ENCODE data around the gene LRRFIP1. TPM values are rescaled to one million over a fixed set of nuclear protein-coding genes. Genes with fewer than 3 reads are reported as not detected.

The LRRFIP1 gene
- total and polyA plus RNA-seq, 2 of the 13 experiments (the other 11 are each of a cell fraction or from before 2014, with no cell fraction given), result 15.9 to 40.5 TPM

DNA sequence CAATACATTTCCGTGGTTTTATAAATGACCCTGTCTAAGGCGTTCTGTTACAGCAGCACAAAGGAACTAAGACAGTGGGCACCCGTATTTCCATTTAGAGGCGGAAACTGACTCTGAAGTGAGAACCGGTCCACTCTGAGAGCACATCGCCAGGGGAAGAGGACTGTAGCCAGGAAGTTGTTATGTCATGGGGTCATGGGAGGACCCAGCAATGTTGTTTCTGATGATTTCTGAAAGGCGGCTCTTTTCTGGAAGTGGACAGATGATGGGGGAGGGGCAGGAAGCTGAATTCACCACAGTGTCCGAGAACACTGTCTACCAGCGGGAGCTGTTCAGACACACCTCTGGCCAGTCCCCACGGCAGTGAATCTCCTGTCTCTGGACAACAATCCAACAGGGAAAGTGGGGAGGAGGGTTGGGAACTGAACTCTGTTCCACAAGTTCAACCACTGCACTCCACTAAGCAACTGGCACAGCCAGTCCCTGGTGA lies 2.1 kb upstream of the LRRFIP1 start (continued):
- TF ChIP-seq, protein P1, sequence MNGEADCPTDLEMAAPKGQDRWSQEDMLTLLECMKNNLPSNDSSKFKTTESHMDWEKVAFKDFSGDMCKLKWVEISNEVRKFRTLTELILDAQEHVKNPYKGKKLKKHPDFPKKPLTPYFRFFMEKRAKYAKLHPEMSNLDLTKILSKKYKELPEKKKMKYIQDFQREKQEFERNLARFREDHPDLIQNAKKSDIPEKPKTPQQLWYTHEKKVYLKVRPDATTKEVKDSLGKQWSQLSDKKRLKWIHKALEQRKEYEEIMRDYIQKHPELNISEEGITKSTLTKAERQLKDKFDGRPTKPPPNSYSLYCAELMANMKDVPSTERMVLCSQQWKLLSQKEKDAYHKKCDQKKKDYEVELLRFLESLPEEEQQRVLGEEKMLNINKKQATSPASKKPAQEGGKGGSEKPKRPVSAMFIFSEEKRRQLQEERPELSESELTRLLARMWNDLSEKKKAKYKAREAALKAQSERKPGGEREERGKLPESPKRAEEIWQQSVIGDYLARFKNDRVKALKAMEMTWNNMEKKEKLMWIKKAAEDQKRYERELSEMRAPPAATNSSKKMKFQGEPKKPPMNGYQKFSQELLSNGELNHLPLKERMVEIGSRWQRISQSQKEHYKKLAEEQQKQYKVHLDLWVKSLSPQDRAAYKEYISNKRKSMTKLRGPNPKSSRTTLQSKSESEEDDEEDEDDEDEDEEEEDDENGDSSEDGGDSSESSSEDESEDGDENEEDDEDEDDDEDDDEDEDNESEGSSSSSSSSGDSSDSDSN (CRISPR knock-in tag; IDR thresholded peaks at IDR 0.05), result no peak
- no peak for TF ChIP-seq CHD4 (IDR thresholded peaks at IDR 0.05; ENCODE audit: borderline replicate concordance, low read length)
- TF ChIP-seq HIVEP1 (CRISPR knock-in tag; IDR thresholded peaks at IDR 0.05), result no peak
- no peak for TF ChIP-seq AFF4 (CRISPR knock-in tag; IDR thresholded peaks at IDR 0.05)
- TF ChIP-seq, protein P2, sequence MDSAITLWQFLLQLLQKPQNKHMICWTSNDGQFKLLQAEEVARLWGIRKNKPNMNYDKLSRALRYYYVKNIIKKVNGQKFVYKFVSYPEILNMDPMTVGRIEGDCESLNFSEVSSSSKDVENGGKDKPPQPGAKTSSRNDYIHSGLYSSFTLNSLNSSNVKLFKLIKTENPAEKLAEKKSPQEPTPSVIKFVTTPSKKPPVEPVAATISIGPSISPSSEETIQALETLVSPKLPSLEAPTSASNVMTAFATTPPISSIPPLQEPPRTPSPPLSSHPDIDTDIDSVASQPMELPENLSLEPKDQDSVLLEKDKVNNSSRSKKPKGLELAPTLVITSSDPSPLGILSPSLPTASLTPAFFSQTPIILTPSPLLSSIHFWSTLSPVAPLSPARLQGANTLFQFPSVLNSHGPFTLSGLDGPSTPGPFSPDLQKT (CRISPR knock-in tag; IDR thresholded peaks at IDR 0.05; ENCODE audit: borderline replicate concordance), result no peak
- no peak for TF ChIP-seq ZNF496 (CRISPR knock-in tag; IDR thresholded peaks at IDR 0.05; ENCODE audit: insufficient replicate concordance)
- peak; percentile 82 for TF ChIP-seq BCL6 (CRISPR knock-in tag; IDR thresholded peaks at IDR 0.05)
- no peak for TF ChIP-seq ATM (IDR thresholded peaks at IDR 0.05; ENCODE audit: borderline replicate concordance)
- no peak for TF ChIP-seq KAT2B (IDR thresholded peaks at IDR 0.05; ENCODE audit: borderline replicate concordance, low read depth, low read length)
- no peak for TF ChIP-seq ZNF333 (CRISPR knock-in tag; IDR thresholded peaks at IDR 0.05; ENCODE audit: borderline replicate concordance)
- TF ChIP-seq JDP2 (CRISPR knock-in tag; IDR thresholded peaks at IDR 0.05; ENCODE audit: borderline replicate concordance), result no peak
- TF ChIP-seq ZNF577 (CRISPR knock-in tag; IDR thresholded peaks at IDR 0.05; ENCODE audit: borderline replicate concordance, low read depth), result no peak
- TF ChIP-seq ZNF18 (CRISPR knock-in tag; IDR thresholded peaks at IDR 0.05; ENCODE audit: insufficient replicate concordance), result no peak
- no peak for TF ChIP-seq MTA3 (CRISPR knock-in tag; IDR thresholded peaks at IDR 0.05)
- TF ChIP-seq KDM5A (IDR thresholded peaks at IDR 0.05; ENCODE audit: borderline replicate concordance, low read length), result no peak
- TF ChIP-seq RXRB (CRISPR knock-in tag; IDR thresholded peaks at IDR 0.05; ENCODE audit: borderline replicate concordance), result peak; percentile 86
- no peak for TF ChIP-seq PBX3 (CRISPR knock-in tag; IDR thresholded peaks at IDR 0.05; ENCODE audit: borderline replicate concordance)

All from HepG2 (cell line).